A673 (cell line): ENCODE results near the gene ALG14. TPM values are rescaled to one million over a fixed set of nuclear protein-coding genes. Genes with fewer than 3 reads are reported as not detected.

Experiments used
- BruUV-seq: library from RNA; stranded (reverse); fragments of 400-500 nt; replicated peaks from 2 replicates; lab custom pipeline; 2021; lab: Mats Ljungman, UMichigan
- CTCF ChIA-PET: fragments of 300-600 bp; sonication (Branson Sonifier 250); formaldehyde crosslinking; loops from one replicate; lab custom pipeline; 2022; ENCODE audit warnings: antibody characterized with exemption; lab: Charles Lee
- POLR2A ChIA-PET: fragments of 300-600 bp; sonication (Branson Sonifier 250); formaldehyde crosslinking; loops from one replicate; lab custom pipeline; 2022; ENCODE audit warnings: antibody characterized with exemption; ENCODE audit not compliant: low non-redundant PET; lab: Charles Lee
- DNase-seq: peaks from one replicate; pipeline ENCODE4 v3.0.0-alpha.2; 2015; ENCODE audit warnings: low spot score
- H3K27ac ChIP-seq: fragments of 200-600 bp; sonication (generic); 2 replicates; pipeline ENCODE4 v1.5.1; 2016; ENCODE audit warnings: mixed run types, low read depth, mild to moderate bottlenecking, mixed read lengths, antibody characterized with exemption, low read length; ENCODE audit not compliant: poor library complexity, severe bottlenecking
- H3K27me3 ChIP-seq: fragments of 200-600 bp; sonication (generic); replicated peaks from 2 replicates; pipeline ENCODE4 v1.6.1; 2017; ENCODE audit warnings: mixed run types, low read depth, mild to moderate bottlenecking, mixed read lengths, antibody characterized with exemption, low read length; ENCODE audit not compliant: insufficient read depth, poor library complexity
- H3K36me3 ChIP-seq: fragments of 200-600 bp; sonication (generic); 2 replicates; pipeline ENCODE4 v1.6.1; 2016; ENCODE audit warnings: mixed run types, mild to moderate bottlenecking, mixed read lengths, antibody characterized with exemption, low read length; ENCODE audit not compliant: insufficient read depth, poor library complexity, severe bottlenecking
- H3K4me1 ChIP-seq: fragments of 200-600 bp; sonication (generic); 2 replicates; pipeline ENCODE4 v1.6.1; 2017; ENCODE audit warnings: mixed run types, mild to moderate bottlenecking, mixed read lengths, antibody characterized with exemption, low read length; ENCODE audit not compliant: insufficient read depth, poor library complexity, severe bottlenecking
- H3K4me3 ChIP-seq: fragments of 200-600 bp; sonication (generic); 2 replicates; pipeline ENCODE4 v1.5.1; 2016; ENCODE audit warnings: low read depth, mixed run types, mild to moderate bottlenecking, mixed read lengths, low read length; ENCODE audit not compliant: poor library complexity, severe bottlenecking
- H3K9me3 ChIP-seq: fragments of 200-600 bp; sonication (generic); 2 replicates; pipeline ENCODE4 v1.6.1; 2016; ENCODE audit warnings: mixed run types, low read depth, mild to moderate bottlenecking, mixed read lengths, antibody characterized with exemption, low read length; ENCODE audit not compliant: poor library complexity, severe bottlenecking
- EZH2 ChIP-seq: fragments of 200-600 bp; sonication (generic); IDR thresholded peaks from 2 replicates; pipeline ENCODE4 v1.6.1; 2017; ENCODE audit warnings: borderline replicate concordance, low read depth, mild to moderate bottlenecking, mixed read lengths, antibody characterized with exemption, low read length; ENCODE audit not compliant: poor library complexity, severe bottlenecking
- intact Hi-C: fragments of 100-400 bp; cut with micrococcal nuclease; formaldehyde crosslinking; loops from one replicate; pipeline ENCODE4 v1.10.0; 2022; ENCODE audit not compliant: unreplicated experiment
- total RNA-seq: library from RNA; stranded (reverse); gene quantifications from 2 replicates; pipeline ENCODE4 v1.2.3, GENCODE V29; 2021
- TF ChIP-seq, protein P1 (sequence below): fragments of 300-800, 200-600 bp; sonication (generic); conservative IDR thresholded peaks from 2 replicates; pipeline ENCODE4 v1.5.1; 2017; ENCODE audit warnings: low read depth, mild to moderate bottlenecking, antibody characterized with exemption, low read length, moderate library complexity, mixed read lengths

Gene ALG14
- total RNA-seq, 1 experiment from 2014 or later: 11.3 TPM

- intact Hi-C loops: loop anchor here (1.0 to 5.0 kb wide), 4 partner anchors 116 to 521 kb away; partner anchors contain the start of gene CNN3
- no TSS peak for BruUV-seq
- CTCF ChIA-PET: interaction anchor here (0.5 to 1.2 kb wide), 19 partner anchors 10 to 237 kb away, joined by 3 to 103 read pairs (median 4); partner anchors contain the start of genes ALG14 and RWDD3
- H3K9me3 ChIP-seq: no peaks in the 10 kb centered on the region
- no peak overlapping the region for H3K4me3 ChIP-seq
- no peak overlapping the region for H3K27ac ChIP-seq
- POLR2A ChIA-PET: no interaction called here
- DNase-seq: peak; percentile 91
- H3K27me3 ChIP-seq: no peaks in the 10 kb centered on the region
- H3K4me1 ChIP-seq: no peaks in the 10 kb centered on the region
- TF ChIP-seq EZH2: no peak
- TF ChIP-seq, protein P1, sequence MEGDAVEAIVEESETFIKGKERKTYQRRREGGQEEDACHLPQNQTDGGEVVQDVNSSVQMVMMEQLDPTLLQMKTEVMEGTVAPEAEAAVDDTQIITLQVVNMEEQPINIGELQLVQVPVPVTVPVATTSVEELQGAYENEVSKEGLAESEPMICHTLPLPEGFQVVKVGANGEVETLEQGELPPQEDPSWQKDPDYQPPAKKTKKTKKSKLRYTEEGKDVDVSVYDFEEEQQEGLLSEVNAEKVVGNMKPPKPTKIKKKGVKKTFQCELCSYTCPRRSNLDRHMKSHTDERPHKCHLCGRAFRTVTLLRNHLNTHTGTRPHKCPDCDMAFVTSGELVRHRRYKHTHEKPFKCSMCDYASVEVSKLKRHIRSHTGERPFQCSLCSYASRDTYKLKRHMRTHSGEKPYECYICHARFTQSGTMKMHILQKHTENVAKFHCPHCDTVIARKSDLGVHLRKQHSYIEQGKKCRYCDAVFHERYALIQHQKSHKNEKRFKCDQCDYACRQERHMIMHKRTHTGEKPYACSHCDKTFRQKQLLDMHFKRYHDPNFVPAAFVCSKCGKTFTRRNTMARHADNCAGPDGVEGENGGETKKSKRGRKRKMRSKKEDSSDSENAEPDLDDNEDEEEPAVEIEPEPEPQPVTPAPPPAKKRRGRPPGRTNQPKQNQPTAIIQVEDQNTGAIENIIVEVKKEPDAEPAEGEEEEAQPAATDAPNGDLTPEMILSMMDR: peak; percentile 100
- no peaks in the 10 kb centered on the region for H3K36me3 ChIP-seq
These were observed 29.4 kb downstream of the ALG14 start for GRCh38 chr1:95043141-95043980.

GRCh38 chr1:95042286-95042685 is 30.5 kb downstream of the ALG14 start:
- no peaks in the 10 kb centered on the region for H3K36me3 ChIP-seq
- BruUV-seq: no TSS peak
- TF ChIP-seq EZH2: no peak
- TF ChIP-seq, protein P1: no peak
- POLR2A ChIA-PET: no interaction called here
- no peak overlapping the region for H3K4me3 ChIP-seq
- DNase-seq: no peak
- CTCF ChIA-PET: interaction anchor here (0.6 to 2.6 kb wide), 11 partner anchors 17 to 194 kb away, joined by 3 to 118 read pairs (median 5); no protein-coding TSS in a partner anchor
- intact Hi-C loops: loop anchor here (5.0 kb wide), 2 partner anchors 235 to 520 kb away; no protein-coding TSS in a partner anchor
- H3K27ac ChIP-seq: no peak overlapping the region
- no peaks in the 10 kb centered on the region for H3K4me1 ChIP-seq
- H3K27me3 ChIP-seq: no peaks in the 10 kb centered on the region
- H3K9me3 ChIP-seq: no peaks in the 10 kb centered on the region

DNA sequence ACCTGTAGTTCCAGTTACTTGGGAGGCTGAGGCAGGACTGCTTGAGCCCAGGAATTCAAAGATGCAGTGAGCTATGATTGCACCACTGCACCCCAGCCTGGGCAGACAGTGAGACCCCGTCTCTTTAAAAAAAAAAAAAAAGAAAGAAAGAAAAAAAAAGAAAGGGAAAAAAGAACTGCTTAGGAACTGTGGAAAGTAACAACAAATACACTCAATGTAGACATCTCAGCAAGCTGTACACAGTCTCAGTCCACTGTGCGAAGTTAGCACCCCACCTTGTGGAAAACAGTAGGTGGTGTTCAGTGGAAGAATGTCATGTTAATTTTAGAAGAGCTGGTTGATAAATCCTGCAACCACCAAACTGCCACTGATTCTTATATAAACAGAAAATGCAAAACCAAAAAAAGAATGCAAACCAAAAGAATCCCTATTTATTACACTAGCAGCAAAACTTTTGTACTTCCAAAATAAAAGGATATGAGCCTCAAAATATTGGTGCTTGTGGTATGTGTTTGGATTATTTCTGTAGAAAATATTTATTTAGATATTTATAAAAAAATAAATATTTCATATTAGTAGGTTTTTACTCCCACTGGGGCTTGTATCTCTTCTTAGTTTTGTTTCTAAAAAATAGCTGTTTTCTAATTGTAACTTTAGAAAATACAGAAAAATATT is 31.1 kb downstream of the ALG14 start:
- H3K4me3 ChIP-seq: no peak overlapping the region

More for the DNA sequence above, 31.1 kb downstream of the ALG14 start:
- Histone ChIP-seq H3K4me1 (no peaks in the 10 kb centered on the region), H3K27me3 (no peaks in the 10 kb centered on the region), H3K27ac (no peak overlapping the region), H3K9me3 (no peaks in the 10 kb centered on the region), H3K36me3 (no peaks in the 10 kb centered on the region)
- intact Hi-C loops: loop anchor here (5.0 kb wide), 2 partner anchors 234 to 519 kb away; no protein-coding TSS in a partner anchor
- no TSS peak for BruUV-seq
- no peak for TF ChIP-seq EZH2
- TF ChIP-seq, protein P1: peak; percentile 88
- CTCF ChIA-PET: interaction anchor here (0.6 to 2.6 kb wide), 18 partner anchors 17 to 782 kb away, joined by 3 to 118 read pairs (median 4); partner anchors contain the start of gene CNN3
- DNase-seq: peak; percentile 82
- POLR2A ChIA-PET: no interaction called here
